ENCODE data around the gene ANKDD1B.

DNA sequence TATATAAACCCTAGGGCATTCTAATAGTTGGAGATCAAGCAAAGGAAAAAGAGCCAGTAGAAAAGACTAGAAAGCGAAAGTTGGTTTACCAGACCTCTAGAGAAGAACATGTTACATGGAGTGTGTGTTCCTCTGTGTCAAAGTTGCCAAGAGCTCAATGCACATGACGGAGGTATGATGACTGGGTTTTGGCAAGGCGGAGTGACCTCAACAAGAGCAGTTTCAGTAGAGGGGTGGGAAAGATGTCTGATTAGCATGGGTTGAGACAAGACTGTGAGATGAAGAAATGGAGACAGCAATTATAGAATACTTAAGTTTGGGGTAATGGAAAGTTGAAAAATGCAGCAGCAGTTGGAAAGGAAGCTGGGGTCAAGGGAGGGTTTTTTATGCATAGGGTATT lies 1.6 kb downstream of the ANKDD1B start:
- TF ChIP-seq POLR2A (IDR thresholded peaks at IDR 0.05; ENCODE audit: extremely low read depth, insufficient read length) (no peak), MYC (IDR thresholded peaks at IDR 0.05; ENCODE audit: low read depth, low read length) (no peak)
- TF ChIP-seq, protein P1, sequence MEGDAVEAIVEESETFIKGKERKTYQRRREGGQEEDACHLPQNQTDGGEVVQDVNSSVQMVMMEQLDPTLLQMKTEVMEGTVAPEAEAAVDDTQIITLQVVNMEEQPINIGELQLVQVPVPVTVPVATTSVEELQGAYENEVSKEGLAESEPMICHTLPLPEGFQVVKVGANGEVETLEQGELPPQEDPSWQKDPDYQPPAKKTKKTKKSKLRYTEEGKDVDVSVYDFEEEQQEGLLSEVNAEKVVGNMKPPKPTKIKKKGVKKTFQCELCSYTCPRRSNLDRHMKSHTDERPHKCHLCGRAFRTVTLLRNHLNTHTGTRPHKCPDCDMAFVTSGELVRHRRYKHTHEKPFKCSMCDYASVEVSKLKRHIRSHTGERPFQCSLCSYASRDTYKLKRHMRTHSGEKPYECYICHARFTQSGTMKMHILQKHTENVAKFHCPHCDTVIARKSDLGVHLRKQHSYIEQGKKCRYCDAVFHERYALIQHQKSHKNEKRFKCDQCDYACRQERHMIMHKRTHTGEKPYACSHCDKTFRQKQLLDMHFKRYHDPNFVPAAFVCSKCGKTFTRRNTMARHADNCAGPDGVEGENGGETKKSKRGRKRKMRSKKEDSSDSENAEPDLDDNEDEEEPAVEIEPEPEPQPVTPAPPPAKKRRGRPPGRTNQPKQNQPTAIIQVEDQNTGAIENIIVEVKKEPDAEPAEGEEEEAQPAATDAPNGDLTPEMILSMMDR (IDR thresholded peaks at IDR 0.05; ENCODE audit: low read depth, low read length) = no peak
- TF ChIP-seq, protein P2, sequence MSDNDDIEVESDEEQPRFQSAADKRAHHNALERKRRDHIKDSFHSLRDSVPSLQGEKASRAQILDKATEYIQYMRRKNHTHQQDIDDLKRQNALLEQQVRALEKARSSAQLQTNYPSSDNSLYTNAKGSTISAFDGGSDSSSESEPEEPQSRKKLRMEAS (IDR thresholded peaks at IDR 0.05; ENCODE audit: low read depth, low read length) = no peak

Measured in NB4 (cell line).